Measurements from ENCODE around the gene BRD7.

DNA sequence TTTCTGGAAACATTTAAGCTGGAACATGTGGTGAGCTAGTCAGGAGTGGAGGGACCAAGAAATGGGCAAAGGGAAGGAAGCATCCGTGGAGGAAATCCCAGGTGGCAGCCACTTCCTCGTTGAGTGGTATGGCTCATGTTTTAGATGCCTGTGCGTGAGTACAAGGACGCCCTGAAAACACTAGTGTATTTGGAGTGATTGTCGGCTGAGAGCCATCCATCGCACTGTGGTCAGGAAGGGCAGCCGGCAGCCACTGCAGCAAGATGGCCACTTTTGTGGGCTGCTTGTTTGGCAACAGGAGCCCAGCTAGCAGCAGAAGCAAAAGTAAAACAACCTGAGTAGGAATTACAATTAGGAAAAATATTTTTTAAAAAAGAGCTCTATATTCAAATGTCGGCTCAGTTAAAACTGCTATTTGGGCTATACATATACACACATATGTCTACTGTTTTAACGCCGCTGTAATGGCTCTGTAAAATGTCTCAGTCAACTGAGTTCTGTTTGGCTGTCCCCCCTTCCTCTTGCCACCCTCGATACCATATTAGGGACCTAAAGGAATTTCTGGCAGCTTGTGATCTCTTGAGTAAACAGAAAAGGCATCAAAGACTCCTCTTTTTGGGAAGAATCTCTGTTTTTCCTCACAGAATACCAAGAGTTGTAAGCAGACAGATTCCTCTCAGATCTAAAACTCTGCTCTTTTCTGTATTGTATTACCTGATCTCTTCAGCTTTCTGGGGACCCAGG is 39.2 kb downstream of the BRD7 start:
- TF ChIP-seq POLR2A (IDR thresholded peaks at IDR 0.05), result no peak
- TF ChIP-seq, protein P1, sequence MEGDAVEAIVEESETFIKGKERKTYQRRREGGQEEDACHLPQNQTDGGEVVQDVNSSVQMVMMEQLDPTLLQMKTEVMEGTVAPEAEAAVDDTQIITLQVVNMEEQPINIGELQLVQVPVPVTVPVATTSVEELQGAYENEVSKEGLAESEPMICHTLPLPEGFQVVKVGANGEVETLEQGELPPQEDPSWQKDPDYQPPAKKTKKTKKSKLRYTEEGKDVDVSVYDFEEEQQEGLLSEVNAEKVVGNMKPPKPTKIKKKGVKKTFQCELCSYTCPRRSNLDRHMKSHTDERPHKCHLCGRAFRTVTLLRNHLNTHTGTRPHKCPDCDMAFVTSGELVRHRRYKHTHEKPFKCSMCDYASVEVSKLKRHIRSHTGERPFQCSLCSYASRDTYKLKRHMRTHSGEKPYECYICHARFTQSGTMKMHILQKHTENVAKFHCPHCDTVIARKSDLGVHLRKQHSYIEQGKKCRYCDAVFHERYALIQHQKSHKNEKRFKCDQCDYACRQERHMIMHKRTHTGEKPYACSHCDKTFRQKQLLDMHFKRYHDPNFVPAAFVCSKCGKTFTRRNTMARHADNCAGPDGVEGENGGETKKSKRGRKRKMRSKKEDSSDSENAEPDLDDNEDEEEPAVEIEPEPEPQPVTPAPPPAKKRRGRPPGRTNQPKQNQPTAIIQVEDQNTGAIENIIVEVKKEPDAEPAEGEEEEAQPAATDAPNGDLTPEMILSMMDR (IDR thresholded peaks at IDR 0.05 in 8 of 11, conservative IDR thresholded peaks at IDR 0.05 in 3 of 11), result no peak
- TF ChIP-seq POLR2AphosphoS5 (IDR thresholded peaks at IDR 0.05), result no peak
